IMR-90 (cell line): ENCODE measurements around the gene BTBD1. TPM values are rescaled to one million over a fixed set of nuclear protein-coding genes. Genes with fewer than 3 reads are reported as not detected.
A peak's percentile ranks its signal among the peaks of the same experiment; 100 is the strongest.

Source experiments
- ATAC-seq: fragments of 200-7000 bp; cut with Tn5 transposase; 2 replicates; pipeline ENCODE4 v1.9.1; 2020; ENCODE audit warnings: low read depth, mild to moderate bottlenecking, moderate library complexity
- BruUV-seq: library from RNA; stranded (reverse); fragments of 400-500 nt; replicated peaks from 2 replicates; lab custom pipeline; 2021; lab: Mats Ljungman, UMichigan
- CTCF ChIA-PET: fragments of 300-600 bp; formaldehyde crosslinking; extraction: SDS; loops from one replicate; lab custom pipeline; 2021; ENCODE audit warnings: antibody characterized with exemption; lab: Yijun Ruan, JAX
- POLR2A ChIA-PET: fragments of 300-600 bp; sonication (Branson Sonifier 250); formaldehyde crosslinking; loops from one replicate; lab custom pipeline; 2022; ENCODE audit warnings: antibody characterized with exemption; ENCODE audit not compliant: unreplicated experiment; lab: Charles Lee
- DNase-seq: peaks from one replicate; pipeline ENCODE4 v3.0.0; 2013
- H2AFZ ChIP-seq: replicated peaks from 2 replicates; pipeline ENCODE3; 2013; ENCODE audit warnings: low read length, mild to moderate bottlenecking; ENCODE audit not compliant: poor library complexity
- H2AK5ac ChIP-seq: 2 replicates; pipeline ENCODE4 v1.6.1; 2013; ENCODE audit warnings: low read depth, low read length, inconsistent platforms
- H2AK9ac ChIP-seq: replicated peaks from 2 replicates; pipeline ENCODE3; 2013; ENCODE audit warnings: mild to moderate bottlenecking, low read depth, low read length, moderate library complexity; ENCODE audit not compliant: poor library complexity
- H2BK120ac ChIP-seq: 2 replicates; pipeline ENCODE4 v1.6.1; 2013; ENCODE audit warnings: low read depth, low read length, inconsistent platforms
- H2BK15ac ChIP-seq: 3 replicates; pipeline ENCODE4 v1.6.1; 2013; ENCODE audit warnings: low read depth, low read length, inconsistent platforms
- H2BK20ac ChIP-seq: 2 replicates; pipeline ENCODE4 v1.6.1; 2013; ENCODE audit warnings: low read depth, mild to moderate bottlenecking, inconsistent platforms, low read length, moderate library complexity
- H2BK5ac ChIP-seq: 2 replicates; pipeline ENCODE4 v1.6.1; 2013; ENCODE audit warnings: mild to moderate bottlenecking, low read depth, low read length, inconsistent platforms; ENCODE audit not compliant: poor library complexity, severe bottlenecking
- H3K14ac ChIP-seq: replicated peaks from 2 replicates; pipeline ENCODE4 v1.6.1; 2013; ENCODE audit warnings: low read depth, low read length, inconsistent platforms
- H3K18ac ChIP-seq: 2 replicates; pipeline ENCODE4 v1.6.1; 2013; ENCODE audit warnings: low read depth, low read length, control low read depth
- H3K23ac ChIP-seq: 2 replicates; pipeline ENCODE4 v1.6.1; 2013; ENCODE audit warnings: low read depth, low read length, inconsistent platforms
- H3K27ac ChIP-seq: 2 replicates; pipeline ENCODE4 v1.5.1; 2013; ENCODE audit warnings: mild to moderate bottlenecking, control low read depth, low read length; ENCODE audit not compliant: insufficient read depth
- H3K27me3 ChIP-seq: 2 replicates; pipeline ENCODE4 v1.6.1; 2013; ENCODE audit warnings: low read length; ENCODE audit not compliant: control insufficient read depth, insufficient read depth
- H3K36me3 ChIP-seq: 2 replicates; pipeline ENCODE4 v1.6.1; 2013; ENCODE audit warnings: low read length, mixed read lengths; ENCODE audit not compliant: control insufficient read depth, insufficient read depth
- H3K4ac ChIP-seq: 2 replicates; pipeline ENCODE4 v1.6.1; 2013; ENCODE audit warnings: low read depth, low read length, inconsistent platforms
- H3K4me1 ChIP-seq: 2 replicates; pipeline ENCODE4 v1.6.1; 2013; ENCODE audit warnings: low read length, mixed read lengths; ENCODE audit not compliant: control insufficient read depth, insufficient read depth
- H3K4me2 ChIP-seq: 2 replicates; pipeline ENCODE4 v1.6.1; 2013; ENCODE audit warnings: low read depth, mild to moderate bottlenecking, control low read depth, low read length, moderate library complexity
- H3K4me3 ChIP-seq: 2 replicates; pipeline ENCODE4 v1.5.1; 2013; ENCODE audit warnings: low read depth, mild to moderate bottlenecking, control low read depth, low read length, moderate library complexity; ENCODE audit not compliant: insufficient read depth
- H3K56ac ChIP-seq: 2 replicates; pipeline ENCODE4 v1.6.1; 2013; ENCODE audit warnings: low read length, inconsistent platforms; ENCODE audit not compliant: insufficient read depth; ENCODE audit errors: extremely low read depth
- H3K79me1 ChIP-seq, 2 experiments: 2 replicates each; pipeline ENCODE4 v1.6.1; 2013; ENCODE audit warnings: low read length in 2 of 2, inconsistent platforms in 1 of 2, low read depth in 1 of 2
- H3K9ac ChIP-seq: 2 replicates; pipeline ENCODE4 v1.6.1; 2013; ENCODE audit warnings: low read depth, low read length, control low read depth
- H3K9me1 ChIP-seq: 2 replicates; pipeline ENCODE4 v1.6.1; 2013; ENCODE audit warnings: low read length, inconsistent platforms; ENCODE audit not compliant: insufficient read depth
- H3K9me3 ChIP-seq: 2 replicates; pipeline ENCODE4 v1.6.1; 2013; ENCODE audit warnings: low read length; ENCODE audit not compliant: control insufficient read depth, insufficient read depth
- H4K20me1 ChIP-seq: 2 replicates; pipeline ENCODE4 v1.6.1; 2013; ENCODE audit warnings: low read length, inconsistent platforms; ENCODE audit not compliant: insufficient read depth
- H4K5ac ChIP-seq: 2 replicates; pipeline ENCODE4 v1.6.1; 2013; ENCODE audit warnings: mild to moderate bottlenecking, low read depth, low read length, control low read depth
- H4K8ac ChIP-seq, 2 experiments: 2 replicates each; pipeline ENCODE4 v1.6.1; 2013; ENCODE audit warnings: low read depth in 2 of 2, low read length in 2 of 2, control low read depth in 1 of 2, inconsistent platforms in 1 of 2
- H4K91ac ChIP-seq: 2 replicates; pipeline ENCODE4 v1.6.1; 2013; ENCODE audit warnings: low read depth, low read length, inconsistent platforms; ENCODE audit not compliant: insufficient read depth
- WGBS, 2 experiments: methylation state at CpG; one replicate each; pipeline versions ENCODE4 v1.1.5 to v1.1.7; 2013; ENCODE audit warnings: missing lambda C conversion rate in 2 of 2; ENCODE audit not compliant: insufficient read length in 1 of 2; ENCODE audit errors: extremely low coverage in 2 of 2; 5-methylcytosine and 5-hydroxymethylcytosine counted together
- dilution Hi-C: fragments of 300-500 bp; cut with HindIII; formaldehyde crosslinking; loops from one replicate; pipeline ENCODE4 v1.14.3; 2018; ENCODE audit warnings: low sequenced_read_pairs; ENCODE audit not compliant: unreplicated experiment
- in situ Hi-C: fragments of 300-500 bp; cut with MboI; formaldehyde crosslinking; loops from 3 replicates; pipeline ENCODE4 v1.14.3; 2019; ENCODE audit warnings: low sequenced_read_pairs, inconsistent platforms, mixed read lengths
- intact Hi-C: fragments of 100-400 bp; cut with micrococcal nuclease; formaldehyde crosslinking; loops from 2 replicates; pipeline ENCODE4 v1.10.0; 2022
- polyA plus RNA-seq, 3 experiments: library from polyadenylated mRNA; depleted of rRNA; stranded (reverse); fragments of >200 nt; gene quantifications; 2 replicates each; pipeline ENCODE4 v1.2.3, GENCODE V29; 2012; ENCODE audit warnings: low replicate concordance in 1 of 3
- total RNA-seq: library from RNA; depleted of rRNA; stranded (reverse); fragments of >200 nt; gene quantifications from 2 replicates; pipeline ENCODE4 v1.2.3, GENCODE V29; 2012
- TF ChIP-seq, protein P1 (sequence below): fragments of 150-350 bp; IDR thresholded peaks from 2 replicates; pipeline ENCODE4 v1.6.1; 2017; ENCODE audit warnings: mild to moderate bottlenecking, antibody characterized with exemption, low read length, low read depth
- TF ChIP-seq, protein P2 (sequence below): fragments of 150-350 bp; IDR thresholded peaks from 2 replicates; pipeline ENCODE4 v1.6.1; 2016; ENCODE audit warnings: low read depth, mild to moderate bottlenecking, low read length, moderate library complexity, borderline replicate concordance

BTBD1 gene
- total and polyA plus RNA-seq, 2 of the 4 experiments (the other 2 are of a cell fraction), result 39.3 to 78.7 TPM

DNA sequence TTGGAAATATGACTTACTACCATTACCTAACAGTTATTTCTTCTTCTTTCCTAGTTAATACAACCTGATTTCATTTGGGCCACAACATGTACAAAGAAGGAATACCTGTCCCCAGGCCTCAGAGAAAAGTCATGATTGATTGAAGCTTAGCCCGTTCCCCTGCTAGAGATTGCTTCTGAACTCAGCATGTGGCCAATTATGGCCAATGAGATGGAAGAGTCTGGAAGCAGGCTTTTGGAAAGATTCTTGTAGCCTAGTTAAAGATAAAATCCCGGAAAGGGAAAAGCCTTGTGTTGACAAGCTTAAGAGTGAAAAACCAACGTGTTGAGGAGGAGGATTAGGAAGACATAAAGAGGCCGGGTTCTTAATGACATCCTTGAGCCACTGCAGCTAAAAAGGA is 23.4 kb upstream of the BTBD1 start:
- Histone ChIP-seq H3K18ac (no peak overlapping the region), H4K91ac (no peak overlapping the region), H3K14ac (no peak overlapping the region), H3K23ac (no peak overlapping the region), H3K9ac (no peak overlapping the region), H4K5ac (no peak overlapping the region), H2AK5ac (no peak overlapping the region), H3K79me1 (no peaks in the 10 kb centered on the region), H3K4ac (no peak overlapping the region), H4K8ac (no peak overlapping the region), H3K4me1 (no peaks in the 10 kb centered on the region), H3K36me3 (no peaks in the 10 kb centered on the region), H2BK5ac (no peak overlapping the region), H3K56ac (no peak overlapping the region), H3K9me3 (no peaks in the 10 kb centered on the region), H3K4me3 (no peak overlapping the region), H2AFZ (no peak overlapping the region), H2BK120ac (no peak overlapping the region), H3K27ac (no peak overlapping the region), H4K20me1 (no peaks in the 10 kb centered on the region), H3K9me1 (no peaks in the 10 kb centered on the region), H3K4me2 (no peak overlapping the region), H2AK9ac (peak overlapping the region; percentile 48), H2BK15ac (no peak overlapping the region), H2BK20ac (no peak overlapping the region), H3K27me3 (peaks cover 4% of the 10 kb centered on the region; the same call in 1 of the 2 replicates)
- in situ Hi-C loops, result no loop called here
- ATAC-seq (no peak), DNase-seq (no peak)
- ChIA-PET POLR2A (no interaction called here), CTCF (no interaction called here)
- no TSS peak for BruUV-seq
- intact Hi-C loops, result no loop called here
- dilution Hi-C loops, result no loop called here
- WGBS, 2 experiments, result 40% methylated on average over 4 of the region's 4 CpGs; no CpG with 5 or more reads in 1 of the 2 experiments
- TF ChIP-seq, protein P1, sequence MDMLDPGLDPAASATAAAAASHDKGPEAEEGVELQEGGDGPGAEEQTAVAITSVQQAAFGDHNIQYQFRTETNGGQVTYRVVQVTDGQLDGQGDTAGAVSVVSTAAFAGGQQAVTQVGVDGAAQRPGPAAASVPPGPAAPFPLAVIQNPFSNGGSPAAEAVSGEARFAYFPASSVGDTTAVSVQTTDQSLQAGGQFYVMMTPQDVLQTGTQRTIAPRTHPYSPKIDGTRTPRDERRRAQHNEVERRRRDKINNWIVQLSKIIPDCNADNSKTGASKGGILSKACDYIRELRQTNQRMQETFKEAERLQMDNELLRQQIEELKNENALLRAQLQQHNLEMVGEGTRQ, result 0 out of 2 replicates have a peak, but pooled peaks have one; percentile 14
- TF ChIP-seq, protein P2, sequence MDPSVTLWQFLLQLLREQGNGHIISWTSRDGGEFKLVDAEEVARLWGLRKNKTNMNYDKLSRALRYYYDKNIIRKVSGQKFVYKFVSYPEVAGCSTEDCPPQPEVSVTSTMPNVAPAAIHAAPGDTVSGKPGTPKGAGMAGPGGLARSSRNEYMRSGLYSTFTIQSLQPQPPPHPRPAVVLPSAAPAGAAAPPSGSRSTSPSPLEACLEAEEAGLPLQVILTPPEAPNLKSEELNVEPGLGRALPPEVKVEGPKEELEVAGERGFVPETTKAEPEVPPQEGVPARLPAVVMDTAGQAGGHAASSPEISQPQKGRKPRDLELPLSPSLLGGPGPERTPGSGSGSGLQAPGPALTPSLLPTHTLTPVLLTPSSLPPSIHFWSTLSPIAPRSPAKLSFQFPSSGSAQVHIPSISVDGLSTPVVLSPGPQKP, result no peak
